ENCODE data around the gene PDGFRB. TPM values are rescaled to one million over a fixed set of nuclear protein-coding genes. Genes with fewer than 3 reads are reported as not detected.

The PDGFRB gene
- total RNA-seq, 1 experiment from 2014 or later = not detected

DNA sequence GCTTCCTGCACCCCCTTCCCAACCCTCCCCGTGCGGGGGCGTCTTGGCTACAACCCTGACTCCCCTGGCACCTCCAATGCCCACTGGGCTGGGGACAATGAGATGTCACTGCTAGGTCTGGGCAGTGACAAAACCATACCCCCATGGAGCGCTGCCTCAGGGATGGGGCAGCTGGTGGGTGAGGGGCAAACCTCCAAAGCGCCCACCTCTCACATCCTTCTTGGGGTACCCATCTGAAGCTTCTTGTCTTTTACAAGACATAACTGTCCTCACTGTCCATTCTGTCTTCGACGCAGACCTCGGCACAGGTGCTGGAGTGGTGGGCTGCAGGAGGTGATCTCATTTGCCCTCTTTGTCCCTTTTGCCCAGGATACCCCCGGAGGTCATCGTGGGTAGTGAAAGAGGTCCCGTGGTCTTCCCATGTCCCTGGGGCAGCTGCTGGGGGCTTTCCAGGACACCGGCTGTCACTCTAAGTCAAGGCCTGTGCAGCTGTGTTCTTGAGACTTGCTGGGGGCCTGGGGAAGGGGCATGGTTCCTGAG is 41.5 kb downstream of the PDGFRB start:
- ChIA-PET POLR2A (ENCODE audit: unreplicated experiment) (interaction anchor here (0.9 kb wide), 1 partner anchor 351 kb away, joined by 3 read pairs; no protein-coding TSS in a partner anchor), CTCF (interaction anchor here (0.5 kb wide), 1 partner anchor 94 kb away, joined by 4 read pairs; no protein-coding TSS in a partner anchor)
- TF ChIP-seq, protein P1, sequence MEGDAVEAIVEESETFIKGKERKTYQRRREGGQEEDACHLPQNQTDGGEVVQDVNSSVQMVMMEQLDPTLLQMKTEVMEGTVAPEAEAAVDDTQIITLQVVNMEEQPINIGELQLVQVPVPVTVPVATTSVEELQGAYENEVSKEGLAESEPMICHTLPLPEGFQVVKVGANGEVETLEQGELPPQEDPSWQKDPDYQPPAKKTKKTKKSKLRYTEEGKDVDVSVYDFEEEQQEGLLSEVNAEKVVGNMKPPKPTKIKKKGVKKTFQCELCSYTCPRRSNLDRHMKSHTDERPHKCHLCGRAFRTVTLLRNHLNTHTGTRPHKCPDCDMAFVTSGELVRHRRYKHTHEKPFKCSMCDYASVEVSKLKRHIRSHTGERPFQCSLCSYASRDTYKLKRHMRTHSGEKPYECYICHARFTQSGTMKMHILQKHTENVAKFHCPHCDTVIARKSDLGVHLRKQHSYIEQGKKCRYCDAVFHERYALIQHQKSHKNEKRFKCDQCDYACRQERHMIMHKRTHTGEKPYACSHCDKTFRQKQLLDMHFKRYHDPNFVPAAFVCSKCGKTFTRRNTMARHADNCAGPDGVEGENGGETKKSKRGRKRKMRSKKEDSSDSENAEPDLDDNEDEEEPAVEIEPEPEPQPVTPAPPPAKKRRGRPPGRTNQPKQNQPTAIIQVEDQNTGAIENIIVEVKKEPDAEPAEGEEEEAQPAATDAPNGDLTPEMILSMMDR (conservative IDR thresholded peaks at IDR 0.05) = no peak
- TF ChIP-seq EZH2 (IDR thresholded peaks at IDR 0.05; ENCODE audit: low read depth) = no peak
- intact Hi-C loops (cut with micrococcal nuclease; ENCODE audit: unreplicated experiment) = loop anchor here (5.0 to 10.0 kb wide), 2 partner anchors 62 to 479 kb away; no protein-coding TSS in a partner anchor
- Histone ChIP-seq H3K9me2 (ENCODE audit: insufficient read depth) (no peaks in the 10 kb centered on the region), H3K9me3 (ENCODE audit: insufficient read depth, low read depth) (no peaks in the 10 kb centered on the region), H3K27me3 (ENCODE audit: insufficient read depth, low read depth) (no peaks in the 10 kb centered on the region), H3K36me3 (ENCODE audit: low read depth) (no peaks in the 10 kb centered on the region), H3K4me1 (replicated peaks; ENCODE audit: insufficient read depth) (peaks cover 40% of the 10 kb centered on the region), H3K79me2 (ENCODE audit: low read depth) (no peaks in the 10 kb centered on the region), H2AFZ (no peak overlapping the region), H3K27ac (no peak overlapping the region), H3F3A (ENCODE audit: insufficient read depth, low read depth) (peaks cover 24% of the 10 kb centered on the region), H4K20me1 (ENCODE audit: insufficient read depth) (no peaks in the 10 kb centered on the region), H3K4me3 (no peak overlapping the region), H3K4me2 (no peak overlapping the region)
- no peak for DNase-seq
- BruUV-seq (replicated peaks) = no TSS peak

DNA sequence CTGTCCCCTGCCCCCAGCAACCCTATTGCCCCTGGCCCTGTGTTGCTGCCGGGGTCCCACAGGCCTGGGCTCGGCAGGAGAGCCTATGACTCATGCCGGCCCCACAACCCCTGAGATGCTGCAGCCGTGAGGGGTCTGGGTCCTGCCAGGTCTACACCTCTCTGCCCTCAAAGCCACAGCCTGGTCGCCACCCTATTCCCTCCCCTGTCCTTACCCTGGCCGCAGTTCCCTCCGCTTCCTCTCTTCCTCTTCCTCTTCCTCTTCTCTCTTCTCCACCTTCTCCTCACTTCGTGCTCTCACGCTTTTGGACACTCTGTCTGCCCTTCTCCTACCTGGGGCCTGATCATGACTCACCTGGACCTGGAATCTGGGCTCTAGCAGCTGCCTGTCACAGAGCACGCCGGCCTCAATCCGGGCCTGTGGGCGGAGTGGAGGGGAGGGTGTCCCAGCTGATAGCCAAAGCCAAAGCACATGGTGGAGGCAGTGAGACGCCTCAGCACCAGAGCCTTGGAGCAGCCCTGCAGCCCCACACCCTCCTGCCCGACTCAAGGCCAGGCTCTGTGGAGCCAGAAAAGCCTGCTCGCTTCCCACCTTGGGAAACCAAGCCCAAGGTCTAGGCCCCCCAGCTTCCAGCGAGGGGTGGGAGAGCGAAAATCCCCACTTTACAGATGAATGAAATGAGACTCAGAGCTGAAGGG is 42.4 kb downstream of the PDGFRB start:
- H4K20me1 ChIP-seq (ENCODE audit: insufficient read depth) = no peaks in the 10 kb centered on the region
- peak overlapping the region; percentile 80 for H3K27ac ChIP-seq
- H3K4me2 ChIP-seq = peak overlapping the region; percentile 66
- no peak overlapping the region for H3K4me3 ChIP-seq
- CTCF ChIA-PET = no interaction called here
- peaks cover 44% of the 10 kb centered on the region for H3K4me1 ChIP-seq (replicated peaks; ENCODE audit: insufficient read depth)
- no peaks in the 10 kb centered on the region for H3K9me3 ChIP-seq (ENCODE audit: insufficient read depth, low read depth)
- no peaks in the 10 kb centered on the region for H3K27me3 ChIP-seq (ENCODE audit: insufficient read depth, low read depth)
- POLR2A ChIA-PET (ENCODE audit: unreplicated experiment) = interaction anchor here (0.9 kb wide), 1 partner anchor 350 kb away, joined by 3 read pairs; no protein-coding TSS in a partner anchor
- H3K79me2 ChIP-seq (ENCODE audit: low read depth) = no peaks in the 10 kb centered on the region
- DNase-seq = peak; percentile 70 to 72
- no peak for TF ChIP-seq EZH2 (IDR thresholded peaks at IDR 0.05; ENCODE audit: low read depth)
- TF ChIP-seq, protein P1 (conservative IDR thresholded peaks at IDR 0.05) = no peak
- no peak overlapping the region for H2AFZ ChIP-seq
- BruUV-seq (replicated peaks) = no TSS peak
- intact Hi-C loops (cut with micrococcal nuclease; ENCODE audit: unreplicated experiment) = loop anchor here (2.0 to 10.0 kb wide), 4 partner anchors 61 to 478 kb away; partner anchors contain the start of genes HMGXB3 and TIGD6
- peaks cover 24% of the 10 kb centered on the region for H3F3A ChIP-seq (ENCODE audit: insufficient read depth, low read depth)
- H3K36me3 ChIP-seq (ENCODE audit: low read depth) = no peaks in the 10 kb centered on the region
- H3K9me2 ChIP-seq (ENCODE audit: insufficient read depth) = no peaks in the 10 kb centered on the region

DNA sequence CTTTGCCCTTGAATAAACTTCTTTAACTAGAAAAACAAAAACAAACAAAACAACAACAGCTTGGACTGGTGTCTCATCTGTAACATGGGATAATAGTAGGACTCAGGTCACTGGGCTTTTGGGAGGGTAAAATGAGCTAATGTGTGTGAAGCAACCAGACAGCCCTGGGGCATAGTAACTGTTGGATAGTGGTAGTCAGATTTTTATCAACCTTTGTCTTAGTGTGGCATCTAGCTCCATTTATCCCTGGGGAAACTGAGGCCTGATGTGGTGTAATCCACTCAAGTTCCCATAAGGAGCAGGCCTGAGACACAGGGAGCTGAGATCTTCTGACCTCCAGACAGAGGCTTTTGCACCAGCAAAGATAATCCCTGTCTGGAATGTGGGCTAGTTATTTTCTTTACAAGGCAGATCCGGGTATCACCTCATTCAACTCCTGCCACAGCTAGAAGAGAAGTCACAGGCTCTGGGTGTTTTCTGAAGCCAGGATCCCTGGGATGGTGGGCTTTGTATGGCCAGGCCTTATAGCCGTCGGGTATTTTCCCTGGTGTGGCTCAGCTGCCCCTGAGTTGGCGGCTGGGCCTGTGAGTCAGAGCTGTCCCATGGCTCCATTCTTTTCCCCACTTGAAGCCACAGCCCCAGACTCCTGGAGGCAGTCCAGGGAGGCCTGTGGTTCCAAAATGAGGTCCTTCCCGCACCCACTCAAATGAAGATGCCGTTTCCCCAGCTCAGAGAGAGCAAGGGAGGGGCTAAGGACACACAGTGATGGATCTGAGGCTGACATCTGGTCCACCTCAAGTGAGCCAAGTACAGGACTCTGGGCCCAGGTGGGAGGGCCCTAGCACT is 43.2 kb downstream of the PDGFRB start:
- peak overlapping the region; percentile 66 for H3K4me2 ChIP-seq
- H3K27ac ChIP-seq = peak overlapping the region; percentile 80
- no peak overlapping the region for H2AFZ ChIP-seq
- peak; percentile 72 to 76 for DNase-seq
- CTCF ChIA-PET = interaction anchor here (0.5 to 0.7 kb wide), 3 partner anchors 45 to 481 kb away, joined by 3 to 5 read pairs (median 4); no protein-coding TSS in a partner anchor
- no peaks in the 10 kb centered on the region for H3K9me3 ChIP-seq (ENCODE audit: insufficient read depth, low read depth)
- peaks cover 24% of the 10 kb centered on the region for H3F3A ChIP-seq (ENCODE audit: insufficient read depth, low read depth)
- no peaks in the 10 kb centered on the region for H3K9me2 ChIP-seq (ENCODE audit: insufficient read depth)
- POLR2A ChIA-PET (ENCODE audit: unreplicated experiment) = interaction anchor here (0.6 kb wide), 3 partner anchors 128 to 209 kb away, joined by 3 to 11 read pairs (median 3); no protein-coding TSS in a partner anchor
- TF ChIP-seq, protein P1 (conservative IDR thresholded peaks at IDR 0.05) = no peak
- TF ChIP-seq EZH2 (IDR thresholded peaks at IDR 0.05; ENCODE audit: low read depth) = no peak
- no peak overlapping the region for H3K4me3 ChIP-seq
- no peaks in the 10 kb centered on the region for H3K79me2 ChIP-seq (ENCODE audit: low read depth)
- H3K4me1 ChIP-seq (replicated peaks; ENCODE audit: insufficient read depth) = peaks cover 51% of the 10 kb centered on the region
- intact Hi-C loops (cut with micrococcal nuclease; ENCODE audit: unreplicated experiment) = loop anchor here (2.0 to 10.0 kb wide), 4 partner anchors 60 to 478 kb away; partner anchors contain the start of genes HMGXB3 and TIGD6
- H3K36me3 ChIP-seq (ENCODE audit: low read depth) = no peaks in the 10 kb centered on the region
- H4K20me1 ChIP-seq (ENCODE audit: insufficient read depth) = no peaks in the 10 kb centered on the region
- BruUV-seq (replicated peaks) = TSS peak; percentile 11
- no peaks in the 10 kb centered on the region for H3K27me3 ChIP-seq (ENCODE audit: insufficient read depth, low read depth)

Measured in PC-9 (cell line).